ENCODE measurements around the gene FABP7. TPM values are rescaled to one million over a fixed set of nuclear protein-coding genes. Genes with fewer than 3 reads are reported as not detected.

FABP7 gene
- total and polyA plus RNA-seq, 7 experiments from 2014 or later = not detected

GRCh38 chr6:122798099-122798641, 18.7 kb downstream of the FABP7 start:
- peaks cover 0 to 6% (median 0%) of the 10 kb centered on the region in 7 donors for H3K4me1 Mint-ChIP-seq
- H3K27ac Mint-ChIP-seq = no peak overlapping the region
- Histone ChIP-seq H3K9me3 (ENCODE audit: control insufficient read depth in 2 of 3, low read length in 3 of 3) (no peaks in the 10 kb centered on the region), H3K36me3 (ENCODE audit: control insufficient read depth in 2 of 3, insufficient read depth in 3 of 3, low read length in 3 of 3) (no peaks in the 10 kb centered on the region), H3K4me1 (ENCODE audit: control insufficient read depth in 2 of 2, insufficient read depth in 2 of 2, low read length in 2 of 2) (no peaks in the 10 kb centered on the region), H3K27ac (ENCODE audit: low read depth, low read length) (no peak overlapping the region), H3K4me3 (ENCODE audit: low read length) (no peak overlapping the region), H3K27me3 (ENCODE audit: control insufficient read depth in 2 of 2, insufficient read depth in 2 of 2, low read length in 2 of 2) (no peaks in the 10 kb centered on the region)
- intact Hi-C loops (cut with micrococcal nuclease) = no loop called here
- no peaks in the 10 kb centered on the region for H3K9me3 Mint-ChIP-seq
- POLR2A ChIA-PET = no interaction called here
- H3K4me3 Mint-ChIP-seq = no peak overlapping the region
- H3K27me3 Mint-ChIP-seq = peaks cover 0 to 23% (median 8%) of the 10 kb centered on the region in 5 donors
- no peaks in the 10 kb centered on the region for H3K36me3 Mint-ChIP-seq
- DNase-seq = no peak
- no peak for ATAC-seq
- CTCF ChIA-PET = no interaction called here

GRCh38 chr6:122799140-122799745, 19.7 kb downstream of the FABP7 start:
- DNase-seq = no peak
- H3K9me3 ChIP-seq (ENCODE audit: control insufficient read depth in 2 of 3, low read length in 3 of 3) = no peaks in the 10 kb centered on the region
- ATAC-seq = no peak
- H3K27ac Mint-ChIP-seq = no peak overlapping the region
- H3K27me3 Mint-ChIP-seq = peaks cover 0 to 20% (median 3%) of the 10 kb centered on the region in 5 donors
- H3K4me1 ChIP-seq (ENCODE audit: control insufficient read depth in 2 of 2, insufficient read depth in 2 of 2, low read length in 2 of 2) = no peaks in the 10 kb centered on the region
- H3K36me3 Mint-ChIP-seq = no peaks in the 10 kb centered on the region
- no peak overlapping the region for H3K27ac ChIP-seq (ENCODE audit: low read depth, low read length)
- no peak overlapping the region for H3K4me3 ChIP-seq (ENCODE audit: low read length)
- CTCF ChIA-PET = no interaction called here
- no peak overlapping the region for H3K4me3 Mint-ChIP-seq
- POLR2A ChIA-PET = no interaction called here
- intact Hi-C loops (cut with micrococcal nuclease) = no loop called here
- peaks cover 0 to 6% (median 0%) of the 10 kb centered on the region in 7 donors for H3K4me1 Mint-ChIP-seq
- H3K9me3 Mint-ChIP-seq = no peaks in the 10 kb centered on the region
- H3K36me3 ChIP-seq (ENCODE audit: control insufficient read depth in 2 of 3, insufficient read depth in 3 of 3, low read length in 3 of 3) = no peaks in the 10 kb centered on the region
- H3K27me3 ChIP-seq (ENCODE audit: control insufficient read depth in 2 of 2, insufficient read depth in 2 of 2, low read length in 2 of 2) = no peaks in the 10 kb centered on the region

GRCh38 chr6:122799916-122800686, 20.6 kb downstream of the FABP7 start:
- Histone ChIP-seq H3K36me3 (ENCODE audit: control insufficient read depth in 2 of 3, insufficient read depth in 3 of 3, low read length in 3 of 3) (no peaks in the 10 kb centered on the region), H3K27me3 (ENCODE audit: control insufficient read depth in 2 of 2, insufficient read depth in 2 of 2, low read length in 2 of 2) (no peaks in the 10 kb centered on the region), H3K4me3 (ENCODE audit: low read length) (no peak overlapping the region), H3K9me3 (ENCODE audit: control insufficient read depth in 2 of 3, low read length in 3 of 3) (no peaks in the 10 kb centered on the region), H3K4me1 (ENCODE audit: control insufficient read depth in 2 of 2, insufficient read depth in 2 of 2, low read length in 2 of 2) (no peaks in the 10 kb centered on the region), H3K27ac (ENCODE audit: low read depth, low read length) (no peak overlapping the region)
- Mint-ChIP-seq H3K27ac (no peak overlapping the region), H3K27me3 (peaks cover 0 to 12% (median 3%) of the 10 kb centered on the region in 5 donors), H3K4me3 (peak overlapping the region in 1 of 10 donors; percentile 4), H3K9me3 (no peaks in the 10 kb centered on the region), H3K36me3 (no peaks in the 10 kb centered on the region), H3K4me1 (peaks cover 0 to 6% (median 0%) of the 10 kb centered on the region in 7 donors)
- CTCF ChIA-PET = no interaction called here
- no peak for ATAC-seq
- DNase-seq = no peak
- POLR2A ChIA-PET = no interaction called here
- intact Hi-C loops (cut with micrococcal nuclease) = no loop called here

DNA sequence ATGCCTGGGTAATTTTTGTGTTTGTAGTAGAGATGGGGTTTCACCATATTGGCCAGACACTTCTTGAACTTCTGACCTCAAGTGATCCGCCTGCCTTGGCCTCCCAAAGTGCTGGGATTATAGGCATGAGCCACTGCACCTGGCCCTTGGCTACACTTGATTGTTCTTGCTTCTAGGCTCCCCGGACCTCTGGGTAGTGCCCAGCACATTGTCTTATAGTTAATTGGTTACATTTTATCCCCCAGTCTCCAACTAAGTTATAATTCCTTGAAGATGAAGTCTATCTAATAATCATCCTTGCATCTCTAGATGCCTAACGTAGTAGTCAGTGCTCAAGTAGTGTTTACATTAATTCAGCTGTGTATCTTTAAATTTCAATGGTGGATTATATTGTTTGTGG, 21.4 kb downstream of the FABP7 start:
- H3K4me1 Mint-ChIP-seq = peaks cover 0 to 6% (median 0%) of the 10 kb centered on the region in 7 donors
- no peaks in the 10 kb centered on the region for H3K36me3 Mint-ChIP-seq
- ChIA-PET CTCF (no interaction called here), POLR2A (no interaction called here)
- H3K36me3 ChIP-seq (ENCODE audit: control insufficient read depth in 2 of 3, insufficient read depth in 3 of 3, low read length in 3 of 3) = no peaks in the 10 kb centered on the region
- H3K4me3 ChIP-seq (ENCODE audit: low read length) = no peak overlapping the region
- peaks cover 0 to 12% (median 0%) of the 10 kb centered on the region in 5 donors for H3K27me3 Mint-ChIP-seq
- ATAC-seq (no peak), DNase-seq (no peak)
- H3K4me1 ChIP-seq (ENCODE audit: control insufficient read depth in 2 of 2, insufficient read depth in 2 of 2, low read length in 2 of 2) = no peaks in the 10 kb centered on the region
- intact Hi-C loops (cut with micrococcal nuclease) = no loop called here
- H3K27me3 ChIP-seq (ENCODE audit: control insufficient read depth in 2 of 2, insufficient read depth in 2 of 2, low read length in 2 of 2) = no peaks in the 10 kb centered on the region
- no peaks in the 10 kb centered on the region for H3K9me3 ChIP-seq (ENCODE audit: control insufficient read depth in 2 of 3, low read length in 3 of 3)
- no peak overlapping the region for H3K27ac Mint-ChIP-seq
- no peak overlapping the region for H3K27ac ChIP-seq (ENCODE audit: low read depth, low read length)
- H3K9me3 Mint-ChIP-seq = no peaks in the 10 kb centered on the region
- H3K4me3 Mint-ChIP-seq = no peak overlapping the region

DNA sequence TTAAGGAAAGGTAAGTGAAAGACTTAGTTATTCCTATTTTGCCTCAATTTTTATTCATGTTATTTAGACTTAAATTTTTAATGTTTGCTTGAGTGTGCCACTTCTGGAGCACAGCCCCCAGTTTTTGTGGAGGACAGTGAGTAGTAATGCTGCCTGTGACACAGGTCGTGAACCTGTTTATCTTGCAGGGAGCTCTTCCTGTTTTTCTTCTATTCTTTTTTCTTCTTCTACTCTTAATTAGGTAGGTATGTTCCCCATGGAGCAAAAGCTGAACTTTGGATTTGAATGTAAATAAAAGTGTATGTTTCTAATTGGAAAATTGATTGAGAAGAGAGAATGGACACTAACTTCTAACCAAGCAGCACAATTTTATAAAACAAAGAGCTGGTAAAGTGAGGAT, 21.9 kb downstream of the FABP7 start:
- no peaks in the 10 kb centered on the region for H3K9me3 ChIP-seq (ENCODE audit: control insufficient read depth in 2 of 3, low read length in 3 of 3)
- no peaks in the 10 kb centered on the region for H3K36me3 ChIP-seq (ENCODE audit: control insufficient read depth in 2 of 3, insufficient read depth in 3 of 3, low read length in 3 of 3)
- Mint-ChIP-seq H3K27me3 (peaks cover 0 to 12% (median 0%) of the 10 kb centered on the region in 5 donors), H3K4me3 (no peak overlapping the region), H3K9me3 (no peaks in the 10 kb centered on the region), H3K4me1 (peaks cover 0 to 6% (median 0%) of the 10 kb centered on the region in 7 donors), H3K36me3 (no peaks in the 10 kb centered on the region), H3K27ac (no peak overlapping the region)
- ChIA-PET POLR2A (no interaction called here), CTCF (no interaction called here)
- no peak for ATAC-seq
- no peaks in the 10 kb centered on the region for H3K27me3 ChIP-seq (ENCODE audit: control insufficient read depth in 2 of 2, insufficient read depth in 2 of 2, low read length in 2 of 2)
- H3K4me3 ChIP-seq (ENCODE audit: low read length) = no peak overlapping the region
- H3K4me1 ChIP-seq (ENCODE audit: control insufficient read depth in 2 of 2, insufficient read depth in 2 of 2, low read length in 2 of 2) = no peaks in the 10 kb centered on the region
- intact Hi-C loops (cut with micrococcal nuclease) = no loop called here
- no peak overlapping the region for H3K27ac ChIP-seq (ENCODE audit: low read depth, low read length)
- DNase-seq = no peak

- Histone ChIP-seq H3K4me3 (ENCODE audit: low read length) (no peak overlapping the region), H3K27ac (ENCODE audit: low read depth, low read length) (no peak overlapping the region), H3K27me3 (ENCODE audit: control insufficient read depth in 2 of 2, insufficient read depth in 2 of 2, low read length in 2 of 2) (no peaks in the 10 kb centered on the region), H3K4me1 (ENCODE audit: control insufficient read depth in 2 of 2, insufficient read depth in 2 of 2, low read length in 2 of 2) (no peaks in the 10 kb centered on the region), H3K36me3 (ENCODE audit: control insufficient read depth in 2 of 3, insufficient read depth in 3 of 3, low read length in 3 of 3) (no peaks in the 10 kb centered on the region), H3K9me3 (ENCODE audit: control insufficient read depth in 2 of 3, low read length in 3 of 3) (no peaks in the 10 kb centered on the region)
- intact Hi-C loops (cut with micrococcal nuclease) = no loop called here
- ChIA-PET POLR2A (no interaction called here), CTCF (no interaction called here)
- ATAC-seq (no peak), DNase-seq (no peak)
- Mint-ChIP-seq H3K27me3 (peaks cover 0 to 7% (median 0%) of the 10 kb centered on the region in 5 donors), H3K9me3 (no peaks in the 10 kb centered on the region), H3K4me1 (no peaks in the 10 kb centered on the region), H3K4me3 (no peak overlapping the region), H3K27ac (no peak overlapping the region), H3K36me3 (no peaks in the 10 kb centered on the region)
Measured at GRCh38 chr6:122803171-122803661, 23.7 kb downstream of the FABP7 start.
